Left cardiac atrium (tissue), 4 donors: Measurements from ENCODE around the gene LRIT1. TPM values are rescaled to one million over a fixed set of nuclear protein-coding genes. Genes with fewer than 3 reads are reported as not detected.

Experiments used
- ATAC-seq, 2 donors: fragments of 200-7000 bp; cut with Tn5 transposase; one replicate each; pipeline ENCODE4 v1.9.1; 2020; ENCODE audit warnings: mild to moderate bottlenecking in 2 of 2, moderate library complexity in 2 of 2
- DNase-seq: peaks from one replicate; pipeline ENCODE4 v3.0.0-alpha.2; 2020
- intact Hi-C, 2 donors: fragments of 100-400 bp; cut with DNase I; formaldehyde crosslinking; loops; one replicate each; pipeline versions ENCODE4 v1.14.1 to v1.15.1; 2022 to 2023
- total RNA-seq, 2 donors: library from RNA; stranded (reverse); fragmentation: NEBNext Ultra II Directional; extraction: Animal tissue kit (Norgen Biotek cat#: 25700); gene quantifications; one replicate each; pipeline ENCODE4 v1.2.1, GENCODE V29; 2021
- donor health status: DM: no; HTN: yes; CAD: no.
- donor health status: DM: no; HTN: yes; CAD: no; lungs with severe emphysema.
- donor health status: DM: yes; HTN: yes; CAD: no.
- donor health status: Dilated cardiomyopathy.

Gene LRIT1
- total RNA-seq, 2 donors from 2014 or later = not detected

- ATAC-seq = no peak
- intact Hi-C loops = no loop called here
- no peak for DNase-seq
Measured at GRCh38 chr10:84257343-84258020, 16.1 kb upstream of the LRIT1 start.

GRCh38 chr10:84256510-84257342, 15.4 kb upstream of the LRIT1 start:
- ATAC-seq (peak; percentile 69 to 77), DNase-seq (peak; percentile 75)
- intact Hi-C loops = no loop called here

- ATAC-seq (no peak), DNase-seq (no peak)
- intact Hi-C loops = no loop called here
Measured at GRCh38 chr10:84254552-84255478, 13.5 kb upstream of the LRIT1 start.

GRCh38 chr10:84248794-84249193, 7.4 kb upstream of the LRIT1 start:
- intact Hi-C loops = no loop called here
- ATAC-seq (no peak), DNase-seq (no peak)

GRCh38 chr10:84247496-84247895, 6.2 kb upstream of the LRIT1 start:
- intact Hi-C loops = no loop called here
- ATAC-seq (no peak), DNase-seq (no peak)

- intact Hi-C loops = no loop called here
- peak; percentile 45 for DNase-seq
- ATAC-seq = peak; percentile 86 to 88
Measured at GRCh38 chr10:84244651-84245270, 3.4 kb upstream of the LRIT1 start, which contains the start of gene RGR. Gene RGR (plus strand): TSS chr10:84245053. CDS start chr10:84245091, 38 bp downstream.

GRCh38 chr10:84243759-84244158, 2.4 kb upstream of the LRIT1 start:
- ATAC-seq (no peak), DNase-seq (no peak)
- intact Hi-C loops = no loop called here

GRCh38 chr10:84238909-84239308, 2.4 kb downstream of the LRIT1 start:
- DNase-seq (no peak), ATAC-seq (no peak)
- intact Hi-C loops = no loop called here

- ATAC-seq (peak; percentile 75 to 76), DNase-seq (no peak)
- intact Hi-C loops = no loop called here
Measured at GRCh38 chr10:84237199-84238051, 3.9 kb downstream of the LRIT1 start.

- no peak for DNase-seq
- intact Hi-C loops = no loop called here
- no peak for ATAC-seq
Measured at GRCh38 chr10:84236807-84237198, 4.5 kb downstream of the LRIT1 start.

- DNase-seq = no peak
- intact Hi-C loops = no loop called here
- no peak for ATAC-seq
Measured at GRCh38 chr10:84235096-84235495, 6.2 kb downstream of the LRIT1 start.

- ATAC-seq (no peak), DNase-seq (no peak)
- intact Hi-C loops = no loop called here
Measured at GRCh38 chr10:84234479-84234878, 6.9 kb downstream of the LRIT1 start.

- DNase-seq (no peak), ATAC-seq (no peak)
- intact Hi-C loops = no loop called here
Measured at GRCh38 chr10:84233940-84234339, 7.4 kb downstream of the LRIT1 start.

- DNase-seq (no peak), ATAC-seq (no peak)
- intact Hi-C loops = no loop called here
Measured at GRCh38 chr10:84232376-84232775, 9.0 kb downstream of the LRIT1 start.

GRCh38 chr10:84230359-84230758, 11.0 kb downstream of the LRIT1 start:
- ATAC-seq = peak in 1 of 2 donors; percentile 61
- intact Hi-C loops = no loop called here
- DNase-seq = no peak

- DNase-seq (no peak), ATAC-seq (no peak)
- intact Hi-C loops = no loop called here
Measured at GRCh38 chr10:84227810-84228209, 13.5 kb downstream of the LRIT1 start.

- ATAC-seq = no peak
- DNase-seq = no peak
- intact Hi-C loops = no loop called here
Measured at GRCh38 chr10:84226616-84227015, 14.7 kb downstream of the LRIT1 start.

- DNase-seq (no peak), ATAC-seq (no peak)
- intact Hi-C loops = no loop called here
Measured at GRCh38 chr10:84225427-84226173, 15.7 kb downstream of the LRIT1 start, which contains the start of gene LRIT2. Gene LRIT2 (minus strand): TSS chr10:84225544. CDS start chr10:84225520, 24 bp downstream.
